ENCODE measurements around the gene PTPRG. TPM values are rescaled to one million over a fixed set of nuclear protein-coding genes. Genes with fewer than 3 reads are reported as not detected.
A peak's percentile ranks its signal among the peaks of the same experiment; 100 is the strongest.

Gene PTPRG
- total and polyA plus RNA-seq, 10 of the 15 experiments (the other 5 are each of a cell fraction or from before 2014, with no cell fraction given) = 0.29 to 20.7 (median 1.4) TPM

DNA sequence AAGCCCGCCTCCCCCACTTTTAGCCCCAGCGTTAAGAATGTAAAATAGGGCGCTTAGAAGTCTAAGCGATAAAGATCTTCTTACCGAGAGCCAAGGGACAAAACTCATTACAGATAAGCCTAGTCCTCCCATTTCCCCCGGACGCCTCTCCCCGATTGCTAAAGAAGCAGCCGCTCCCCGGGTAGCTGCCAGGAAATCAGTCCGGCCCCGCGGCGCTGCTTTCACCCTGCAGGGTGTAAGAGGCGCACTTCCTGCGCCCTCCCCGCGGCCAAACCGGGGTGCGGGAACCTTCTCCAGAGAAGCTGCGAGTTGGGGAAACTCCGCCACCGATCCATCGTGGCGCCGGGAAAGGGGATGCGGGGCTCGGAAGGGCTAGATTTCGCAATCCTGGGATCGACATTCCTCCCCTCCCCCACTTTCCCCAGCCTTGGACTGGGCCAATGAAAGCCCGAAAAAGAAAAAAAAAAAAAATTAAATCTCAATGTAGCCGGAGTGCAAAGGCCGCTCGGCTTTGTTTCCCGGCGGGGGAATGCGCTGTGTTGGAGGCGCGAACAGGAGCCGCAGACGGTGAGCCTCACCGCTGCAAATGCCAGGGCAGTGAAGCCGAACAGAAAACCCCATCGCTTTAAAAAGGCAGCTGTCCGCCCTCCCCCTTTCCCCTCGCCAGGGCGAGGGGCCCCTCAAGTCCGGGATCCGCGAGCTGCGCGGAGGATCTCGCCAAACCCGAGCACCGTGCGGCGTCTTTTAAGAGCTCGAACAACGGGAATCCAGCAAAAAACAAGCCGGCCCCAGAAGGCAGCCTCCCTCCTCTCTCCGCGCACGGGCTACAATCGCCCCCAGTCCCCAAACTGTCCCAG, 626 bp upstream of the PTPRG start (continued):
- TF ChIP-seq ZBTB11 (CRISPR knock-in tag; IDR thresholded peaks at IDR 0.05) = no peak
- no peak for TF ChIP-seq POLR2A (IDR thresholded peaks at IDR 0.05; ENCODE audit: low read depth, low read length)
- TF ChIP-seq SMARCA5 (IDR thresholded peaks at IDR 0.05) = 0 out of 2 replicates have a peak, but pooled peaks have one; percentile 9
- 0 out of 2 replicates have a peak, but pooled peaks have one; percentile 74 for TF ChIP-seq CHD1 (IDR thresholded peaks at IDR 0.05; ENCODE audit: low read depth, low read length)
- TF ChIP-seq SIN3A (IDR thresholded peaks at IDR 0.05; ENCODE audit: low read depth, low read length) = peak; percentile 44
- peak; percentile 70 to 75 for TF ChIP-seq IKZF2 (IDR thresholded peaks at IDR 0.05)
- no peak for TF ChIP-seq ZNF274 (IDR thresholded peaks at IDR 0.05; ENCODE audit: insufficient read depth, insufficient read length)
- 0 out of 2 replicates have a peak, but pooled peaks have one; percentile 18 for TF ChIP-seq ATF7 (IDR thresholded peaks at IDR 0.05; ENCODE audit: low read depth)
- no peak for TF ChIP-seq SMAD5 (IDR thresholded peaks at IDR 0.05; ENCODE audit: low read depth)
- TF ChIP-seq, protein P1, sequence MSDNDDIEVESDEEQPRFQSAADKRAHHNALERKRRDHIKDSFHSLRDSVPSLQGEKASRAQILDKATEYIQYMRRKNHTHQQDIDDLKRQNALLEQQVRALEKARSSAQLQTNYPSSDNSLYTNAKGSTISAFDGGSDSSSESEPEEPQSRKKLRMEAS (IDR thresholded peaks at IDR 0.05; ENCODE audit: low read depth, low read length) = no peak
- TF ChIP-seq CEBPB (IDR thresholded peaks at IDR 0.05; ENCODE audit: borderline replicate concordance in 1 of 2, low read depth in 2 of 2, low read length in 2 of 2) = 0 out of 4 replicates have a peak, but pooled peaks of 1 of the 2 experiments have one; percentile 8
- 0 out of 2 replicates have a peak, but pooled peaks have one; percentile 67 for TF ChIP-seq NBN (IDR thresholded peaks at IDR 0.05)
- peak; percentile 61; the same call in 1 of the 2 replicates for TF ChIP-seq ZNF384 (IDR thresholded peaks at IDR 0.05; ENCODE audit: borderline replicate concordance, low read depth, low read length)
- TF ChIP-seq IRF3 (IDR thresholded peaks at IDR 0.05) = no peak
- TF ChIP-seq, protein P2, sequence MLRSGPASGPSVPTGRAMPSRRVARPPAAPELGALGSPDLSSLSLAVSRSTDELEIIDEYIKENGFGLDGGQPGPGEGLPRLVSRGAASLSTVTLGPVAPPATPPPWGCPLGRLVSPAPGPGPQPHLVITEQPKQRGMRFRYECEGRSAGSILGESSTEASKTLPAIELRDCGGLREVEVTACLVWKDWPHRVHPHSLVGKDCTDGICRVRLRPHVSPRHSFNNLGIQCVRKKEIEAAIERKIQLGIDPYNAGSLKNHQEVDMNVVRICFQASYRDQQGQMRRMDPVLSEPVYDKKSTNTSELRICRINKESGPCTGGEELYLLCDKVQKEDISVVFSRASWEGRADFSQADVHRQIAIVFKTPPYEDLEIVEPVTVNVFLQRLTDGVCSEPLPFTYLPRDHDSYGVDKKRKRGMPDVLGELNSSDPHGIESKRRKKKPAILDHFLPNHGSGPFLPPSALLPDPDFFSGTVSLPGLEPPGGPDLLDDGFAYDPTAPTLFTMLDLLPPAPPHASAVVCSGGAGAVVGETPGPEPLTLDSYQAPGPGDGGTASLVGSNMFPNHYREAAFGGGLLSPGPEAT (IDR thresholded peaks at IDR 0.05; ENCODE audit: low read depth) = peak; percentile 68; the same call in 1 of the 2 replicates
- no peak; the same call in 1 of the 2 replicates for TF ChIP-seq POLR2AphosphoS2 (IDR thresholded peaks at IDR 0.05; ENCODE audit: low read depth, low read length)
- 0 out of 4 replicates have a peak, but pooled peaks of 1 of the 2 experiments have one; percentile 7 for TF ChIP-seq EP300 (IDR thresholded peaks at IDR 0.05; ENCODE audit: borderline replicate concordance in 1 of 2, control insufficient read depth in 1 of 2, low read depth in 2 of 2, low read length in 2 of 2)
